H1 (cell line): Measurements from ENCODE around the gene EPDR1. TPM values are rescaled to one million over a fixed set of nuclear protein-coding genes. Genes with fewer than 3 reads are reported as not detected.

Experiments
- CHD1 ChIP-seq: IDR thresholded peaks from 2 replicates; pipeline ENCODE4 v1.6.1; 2012; ENCODE audit warnings: low read depth, low read length, improper control_type of control experiment
- CTCF ChIP-seq, 3 experiments: IDR thresholded peaks; 1 replicate in 2 of 3; 2 replicates in 1 of 3; pipeline versions ENCODE4 v1.5.1 to v1.6.1; 2011; ENCODE audit warnings: low read length in 3 of 3, mild to moderate bottlenecking in 3 of 3, inconsistent platforms in 2 of 3, low read depth in 1 of 3, moderate library complexity in 1 of 3; ENCODE audit not compliant: insufficient read depth in 1 of 3; ENCODE audit errors: control extremely low read depth in 1 of 3
- KDM4A ChIP-seq: IDR thresholded peaks from one replicate; pipeline ENCODE4 v1.7.1; 2012; ENCODE audit warnings: low read depth, mild to moderate bottlenecking, moderate library complexity, low read length, inconsistent platforms; ENCODE audit not compliant: severe bottlenecking
- PHF8 ChIP-seq: fragments of 200-600 bp; sonication (generic); conservative IDR thresholded peaks from 2 replicates; pipeline ENCODE4 v1.7.1; 2012; ENCODE audit warnings: low read depth, mild to moderate bottlenecking, inconsistent platforms, low read length, moderate library complexity
- SAP30 ChIP-seq: fragments of 300-600 bp; sonication (generic); IDR thresholded peaks from 2 replicates; pipeline ENCODE4 v1.7.1; 2012; ENCODE audit warnings: low read length, moderate library complexity, mild to moderate bottlenecking, inconsistent platforms; ENCODE audit not compliant: insufficient read depth, insufficient replicate concordance
- polyA plus RNA-seq, 7 experiments: library from polyadenylated mRNA; depleted of rRNA in 3 of 7; stranded (reverse) in 5 of 7; unstranded in 2 of 7; fragments of >200 nt in 5 of 7; fragments of 200-250 nt in 2 of 7; gene quantifications; 1 replicate in 5 of 7; 2 replicates in 1 of 7; 4 replicates in 1 of 7; pipeline versions ENCODE4 v1.2.1 to v1.2.3, GENCODE V29; 2011 to 2013; ENCODE audit warnings: missing spikeins in 2 of 7, mixed read lengths in 2 of 7
- total RNA-seq: library from RNA; stranded (reverse); fragmentation: NEBNext Ultra II Directional; extraction: Animal tissue kit (Norgen Biotek cat#: 25700); gene quantifications from 2 replicates; pipeline ENCODE4 v1.2.1, GENCODE V29; 2021

The EPDR1 gene
- total and polyA plus RNA-seq, 2 of the 8 experiments (the other 6 are each of a cell fraction or from before 2014, with no cell fraction given) = 6.4 to 8.2 TPM

GRCh38 chr7:37918526-37918925, 1.9 kb upstream of the EPDR1 start (continued):
- TF ChIP-seq CTCF (IDR thresholded peaks at IDR 0.05; ENCODE audit: control extremely low read depth in 1 of 3, insufficient read depth in 1 of 3, low read depth in 1 of 3, low read length in 3 of 3) (peak; percentile 50 to 63 (median 55)), PHF8 (no peak), CHD1 (no peak), KDM4A (no peak), SAP30 (no peak)
- TF ChIP-seq, all 59 proteins: peak for 2
